ENCODE data around the gene CORT.

Gene CORT

DNA sequence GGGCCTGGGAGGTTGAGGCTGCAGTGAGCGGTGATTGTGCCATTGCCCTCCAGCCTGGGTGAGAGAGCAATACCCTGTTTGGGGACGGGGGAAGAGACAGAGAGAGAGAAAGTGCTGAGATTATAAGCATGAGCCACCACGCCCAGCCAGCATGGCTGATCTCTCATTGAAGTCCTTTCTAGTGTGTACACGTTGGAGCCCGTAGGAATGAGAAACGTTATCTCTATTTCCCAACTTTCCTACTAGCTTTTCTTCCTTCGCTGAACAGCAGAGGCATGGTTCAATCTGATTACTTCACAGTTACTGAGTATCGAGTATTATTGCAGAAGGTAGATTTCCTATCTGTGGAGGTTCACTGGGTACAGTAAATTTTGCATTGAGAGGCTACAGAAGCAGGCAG lies 29.5 kb downstream of the CORT start:
- no peak for DNase-seq

DNA sequence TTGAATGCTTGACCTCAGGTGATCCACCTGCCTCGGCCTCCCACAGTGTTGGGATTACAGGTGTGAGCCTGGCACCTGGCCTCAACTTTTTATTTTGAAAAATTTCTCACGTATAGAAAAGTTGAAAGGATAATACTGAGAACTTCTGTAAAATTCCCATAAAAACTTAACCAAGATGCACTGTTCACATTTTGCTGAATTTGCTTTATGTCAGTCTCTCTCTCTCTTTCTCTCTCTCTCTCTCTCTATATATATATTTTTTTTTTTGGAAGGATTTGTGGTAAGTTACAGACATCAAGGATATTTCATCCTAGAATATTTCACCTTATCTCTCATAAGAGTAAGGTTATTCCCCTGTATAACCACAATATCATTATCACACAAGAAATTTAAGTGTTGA lies 30.8 kb downstream of the CORT start:
- DNase-seq: no peak

DNA sequence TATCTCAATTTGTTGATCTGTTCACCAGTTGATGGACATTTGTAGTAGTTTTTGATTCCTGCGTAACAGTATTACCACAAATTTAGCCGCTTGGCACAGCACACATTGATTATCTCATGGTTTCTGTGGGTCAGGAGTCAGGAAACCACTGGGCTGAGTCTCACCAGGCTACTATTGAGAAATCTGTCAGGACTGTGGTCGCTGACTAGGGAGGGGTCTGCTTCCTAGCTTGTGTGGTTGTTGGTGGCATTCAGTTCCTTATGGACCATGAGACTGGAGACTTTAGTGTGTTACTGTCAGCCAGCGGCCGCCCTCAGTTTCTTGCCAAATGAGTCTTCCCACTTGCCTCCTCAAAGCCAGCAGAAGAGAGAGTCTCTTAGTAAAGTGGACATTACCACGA lies 34.7 kb downstream of the CORT start:
- DNase-seq: no peak

DNA sequence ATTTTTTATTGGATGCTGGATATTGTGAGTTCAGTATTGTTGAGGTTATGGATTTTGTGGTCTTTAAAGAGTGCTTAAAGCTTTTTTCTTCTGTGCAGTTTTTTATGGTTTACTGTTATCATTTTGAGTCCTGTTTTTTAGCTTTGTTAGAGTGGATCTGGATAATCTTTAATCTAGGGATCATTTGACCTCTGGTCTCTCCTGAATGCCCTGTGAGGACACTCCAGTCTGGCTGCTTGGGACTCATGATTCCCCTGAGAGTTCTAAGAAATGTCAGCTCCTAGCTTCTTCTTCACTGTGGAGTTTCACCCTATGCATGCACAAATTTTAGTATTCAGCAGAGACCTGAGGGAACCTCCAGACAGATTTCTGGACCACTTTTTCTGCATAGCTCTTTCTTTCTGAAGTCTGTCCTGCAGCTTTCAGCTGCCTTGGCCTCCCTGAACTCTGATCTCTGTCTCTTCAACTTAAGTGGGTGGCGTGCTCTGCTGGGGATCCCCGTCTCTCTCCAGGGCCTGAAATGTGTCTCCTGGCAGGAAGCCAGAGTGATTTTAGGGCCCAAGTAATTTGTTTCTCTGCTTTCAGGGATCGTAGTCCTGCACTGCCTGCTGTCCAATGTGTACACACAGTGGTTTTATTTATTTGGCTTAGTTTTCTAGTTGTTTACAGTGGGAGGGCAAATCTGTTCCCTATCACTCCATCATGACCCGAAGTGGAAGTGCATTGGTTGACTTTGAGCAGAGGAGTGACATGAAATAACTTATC lies 39.6 kb downstream of the CORT start:
- no peak for DNase-seq

DNA sequence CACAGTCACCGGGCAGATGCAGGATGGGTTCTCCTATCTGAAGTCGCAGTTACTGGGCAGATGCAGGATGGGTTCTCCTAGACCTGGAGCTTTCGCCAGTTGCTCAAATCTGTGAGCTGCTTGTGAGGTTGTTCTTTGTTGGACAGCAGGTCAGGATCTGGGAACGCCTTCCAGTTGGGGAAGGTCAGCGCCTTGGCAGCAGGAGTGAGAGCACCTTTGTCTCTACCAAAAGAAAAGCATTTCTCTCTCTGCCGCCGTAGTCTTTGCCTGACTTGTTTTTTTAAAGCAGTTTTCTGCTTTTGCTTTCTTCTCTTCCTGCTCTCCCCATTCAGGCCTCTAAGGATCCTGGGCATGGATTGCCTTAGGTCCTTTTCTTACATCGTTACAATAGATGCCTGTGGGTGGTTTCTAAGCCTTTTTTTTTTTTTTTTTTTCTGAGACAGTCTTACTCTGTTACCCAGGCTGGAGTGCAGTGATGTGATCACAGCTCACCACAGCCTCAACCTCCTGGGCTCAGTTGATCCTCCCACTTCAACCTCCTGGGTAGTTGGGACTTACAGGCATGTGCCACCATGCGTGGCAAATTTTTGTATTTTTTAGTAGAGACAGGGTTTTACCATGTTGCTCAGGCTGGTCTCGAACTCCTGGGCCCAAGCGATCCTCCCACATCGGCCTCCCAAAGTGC lies 40.6 kb downstream of the CORT start:
- DNase-seq: no peak

DNA sequence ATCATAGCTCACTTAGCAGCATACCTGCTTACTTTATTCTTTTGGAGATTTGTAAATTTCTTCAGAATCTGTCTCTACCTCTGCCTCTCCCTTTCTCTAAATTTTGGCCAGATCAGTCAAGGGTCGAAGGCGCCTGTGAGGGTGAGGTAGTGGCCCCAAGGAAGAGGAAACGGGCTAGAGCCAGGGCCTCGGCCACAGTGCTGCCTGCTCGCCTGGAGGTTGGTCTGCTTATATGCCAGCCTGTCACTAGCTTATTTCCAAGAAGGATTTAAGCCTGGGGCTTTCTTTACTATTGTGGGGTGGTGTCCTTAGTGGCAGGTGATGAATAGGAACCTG lies 44.6 kb downstream of the CORT start:
- DNase-seq: no peak

DNA sequence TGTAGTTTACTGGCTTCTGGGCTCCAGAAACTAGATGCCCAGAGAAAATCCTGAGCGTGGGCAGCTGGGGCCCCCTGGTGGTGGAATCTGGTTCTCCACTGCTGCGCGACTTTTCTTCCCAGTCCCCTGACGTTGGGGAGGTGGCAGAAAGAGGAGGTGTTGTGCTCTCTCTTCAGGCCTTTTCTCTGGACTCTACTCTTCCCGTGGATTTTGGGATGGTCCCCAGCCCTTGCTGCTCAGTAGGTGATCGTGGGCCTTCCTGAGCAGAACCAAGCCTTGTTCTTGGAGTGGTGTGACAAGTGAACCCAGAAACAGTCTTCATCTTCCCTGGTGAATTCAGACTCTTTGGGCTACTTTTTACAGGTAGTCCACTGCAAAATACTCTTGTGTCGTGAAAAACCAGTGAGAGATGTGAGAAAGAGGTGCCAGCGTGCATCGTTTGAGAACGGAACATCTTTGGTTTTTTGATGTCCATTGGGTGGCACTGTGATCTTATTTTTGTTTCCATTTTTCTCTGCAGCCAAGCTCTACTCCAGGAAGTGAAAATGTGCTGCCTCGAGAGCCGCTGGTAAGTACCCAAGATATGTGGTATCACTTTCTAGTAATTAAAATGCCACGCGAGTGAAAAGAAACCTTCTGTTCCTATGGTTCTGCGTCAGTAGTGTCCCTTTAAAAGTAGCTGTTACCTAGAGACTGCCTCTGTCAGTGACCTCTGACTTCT lies 45.1 kb downstream of the CORT start:
- DNase-seq: no peak

DNA sequence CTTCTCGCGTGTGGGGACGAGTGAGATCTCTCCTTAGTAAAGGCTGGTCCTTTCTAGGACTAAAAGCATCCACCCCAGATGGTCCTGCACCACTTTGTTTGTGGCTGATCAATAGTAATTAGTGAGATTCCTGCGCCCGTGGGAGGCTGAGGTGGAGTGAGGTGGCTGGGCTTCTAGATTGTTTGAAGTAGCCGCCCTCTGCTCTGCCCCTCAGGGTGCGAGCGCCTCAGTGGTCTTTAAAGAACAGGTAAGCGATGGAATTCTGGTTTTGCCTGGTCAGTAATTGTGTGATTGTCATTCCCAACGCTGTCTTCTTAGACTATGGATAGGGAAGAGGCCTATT lies 45.6 kb downstream of the CORT start:
- DNase-seq: no peak

DNA sequence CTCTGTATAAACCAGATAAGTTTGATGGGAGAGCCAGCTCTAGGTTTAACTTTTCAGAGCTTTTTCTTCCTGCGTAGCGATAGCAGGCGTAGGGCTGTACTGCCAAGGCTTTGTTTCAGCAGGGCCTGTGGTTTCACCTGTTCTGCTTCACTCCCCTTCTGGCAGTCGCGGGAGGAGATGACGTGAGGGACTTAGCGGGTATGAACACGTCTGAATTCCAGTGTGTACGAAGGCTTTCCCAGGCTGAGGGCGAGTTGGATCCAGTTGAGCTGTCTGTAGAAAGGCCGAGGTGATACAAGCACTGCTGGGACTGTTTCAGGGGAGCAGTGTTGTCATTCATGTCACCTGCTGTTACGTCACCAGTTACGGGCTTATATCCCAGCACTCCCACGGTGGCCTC lies 46.1 kb downstream of the CORT start:
- DNase-seq: no peak

DNA sequence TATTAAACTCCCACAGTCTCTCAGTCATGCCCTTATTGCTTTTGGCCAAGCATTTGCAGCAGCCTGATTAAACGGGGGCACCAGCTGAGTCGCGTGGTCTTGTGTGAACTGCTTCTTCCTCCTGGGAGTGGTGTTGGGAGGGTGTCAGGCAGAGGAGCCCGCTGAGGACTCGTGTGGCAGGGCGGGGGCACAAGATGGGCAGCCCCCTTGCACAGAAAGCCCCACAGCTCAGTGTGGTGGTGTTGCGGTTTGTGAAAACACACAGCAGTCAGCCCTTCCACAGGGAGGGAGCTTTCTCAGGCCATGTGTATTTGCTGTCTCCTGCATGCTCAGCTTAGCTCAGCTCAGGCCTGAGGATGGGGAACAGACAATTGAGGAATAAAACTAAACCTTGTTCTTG lies 47.3 kb downstream of the CORT start:
- no peak for DNase-seq

DNA sequence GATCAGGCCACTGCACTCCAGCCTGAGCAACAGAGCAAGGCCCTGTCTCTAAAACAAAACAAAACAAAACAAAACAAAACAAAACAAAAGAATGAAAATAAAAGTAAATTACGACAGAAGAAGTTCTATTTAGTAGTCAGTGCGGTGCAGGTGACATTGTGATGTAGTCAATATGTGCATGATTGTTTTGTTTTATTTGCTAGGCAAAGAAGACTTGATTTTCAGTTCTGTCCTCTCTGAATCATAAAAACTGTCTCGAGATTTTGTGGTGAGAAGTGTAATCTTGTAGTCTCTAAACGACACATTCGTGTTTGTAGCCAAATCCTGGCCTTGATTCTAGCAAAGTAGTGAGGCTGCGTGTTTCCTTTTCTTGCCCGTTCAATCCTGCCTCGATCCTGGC lies 48.4 kb downstream of the CORT start:
- DNase-seq: no peak

Measured in cerebellar nuclear complex (tissue), 1 donor.